GM19351 (cell line): ENCODE measurements around the gene TCAF1.
A peak's percentile ranks its signal among the peaks of the same experiment; 100 is the strongest.
"Not testable (repeated sequence)": the region's sequence is repeated elsewhere in the genome, so short reads cannot be mapped to it uniquely, and the experiment has no call there.

Experiments used
- ATAC-seq: cut with Tn5 transposase; IDR thresholded peaks from one replicate; pipeline ENCODE4 v1.9.1; 2021; ENCODE audit warnings: mild to moderate bottlenecking, moderate library complexity; ENCODE audit not compliant: unreplicated experiment

TCAF1 gene

GRCh38 chr7:143902332-143902899, 440 bp upstream of the TCAF1 start:
- ATAC-seq, result no peak

GRCh38 chr7:143901332-143901667, 676 bp downstream of the TCAF1 start:
- ATAC-seq, result no peak

- no peak for ATAC-seq
These were observed 1.7 kb downstream of the TCAF1 start for GRCh38 chr7:143900230-143900766.

GRCh38 chr7:143898810-143899209, 3.2 kb downstream of the TCAF1 start:
- ATAC-seq, result no peak

GRCh38 chr7:143896667-143897066, 5.3 kb downstream of the TCAF1 start:
- ATAC-seq, result no peak

GRCh38 chr7:143892527-143893300, 9.3 kb downstream of the TCAF1 start:
- peak; percentile 99 for ATAC-seq

GRCh38 chr7:143891457-143891856, 10.5 kb downstream of the TCAF1 start:
- ATAC-seq, result no peak

- ATAC-seq, result no peak
These were observed 11.4 kb downstream of the TCAF1 start for GRCh38 chr7:143890558-143890957.

- ATAC-seq, result no peak
These were observed 12.9 kb downstream of the TCAF1 start for GRCh38 chr7:143889068-143889467.

GRCh38 chr7:143886826-143887477, 15.0 kb downstream of the TCAF1 start:
- ATAC-seq, result no peak

- ATAC-seq, result no peak
These were observed 16.0 kb downstream of the TCAF1 start for GRCh38 chr7:143885951-143886350.

GRCh38 chr7:143884969-143885559, 16.9 kb downstream of the TCAF1 start:
- peak; percentile 87 for ATAC-seq

GRCh38 chr7:143884241-143884968, 17.6 kb downstream of the TCAF1 start:
- ATAC-seq, result no peak

GRCh38 chr7:143882604-143883078, 19.3 kb downstream of the TCAF1 start:
- ATAC-seq, result no peak

GRCh38 chr7:143882020-143882603, 19.9 kb downstream of the TCAF1 start:
- ATAC-seq, result no peak

- ATAC-seq, result no peak
These were observed 23.1 kb downstream of the TCAF1 start for GRCh38 chr7:143878884-143879283.

GRCh38 chr7:143877098-143877497, 24.9 kb downstream of the TCAF1 start:
- ATAC-seq, result no peak

- ATAC-seq, result no peak
These were observed 25.8 kb downstream of the TCAF1 start for GRCh38 chr7:143876218-143876617.

GRCh38 chr7:143873242-143873641, 28.7 kb downstream of the TCAF1 start:
- ATAC-seq, result not testable (repeated sequence)

- ATAC-seq, result not testable (repeated sequence)
These were observed 30.4 kb downstream of the TCAF1 start for GRCh38 chr7:143871534-143871933.
